Omental fat pad (tissue), 4 donors: Measurements from ENCODE around the gene SOCS6. TPM values are rescaled to one million over a fixed set of nuclear protein-coding genes. Genes with fewer than 3 reads are reported as not detected.
A peak's percentile ranks its signal among the peaks of the same experiment; 100 is the strongest.

Experiments
- ATAC-seq: fragments of 150-250 bp; one replicate; pipeline ENCODE4 v1.9.1; 2016; ENCODE audit warnings: mild to moderate bottlenecking, moderate library complexity; ENCODE audit not compliant: low FRiP score
- DNase-seq: peaks from one replicate; pipeline ENCODE4 v3.0.0-alpha.2; 2019; ENCODE audit warnings: low spot score
- CTCF ChIP-seq, 3 donors: fragments of 450-650 bp; IDR thresholded peaks; one replicate each; pipeline ENCODE4 v1.5.1; 2016 to 2017; ENCODE audit warnings: antibody characterized with exemption in 3 of 3, mild to moderate bottlenecking in 3 of 3, moderate library complexity in 2 of 3
- total RNA-seq, 4 donors: library from RNA; depleted of rRNA; stranded (reverse); fragments of >200 nt; gene quantifications; one replicate each; pipeline ENCODE4 v1.1.0, GENCODE V29; 2016

The SOCS6 gene
- total RNA-seq, 4 donors from 2014 or later: 14.7 to 21.1 (median 16.7) TPM

- ATAC-seq (peak; percentile 70), DNase-seq (no peak)
- no peak for TF ChIP-seq CTCF (IDR thresholded peaks at IDR 0.05)
Observed at GRCh38 chr18:70289351-70290312, 787 bp downstream of the SOCS6 start.

GRCh38 chr18:70290482-70291294 lies 1.8 kb downstream of the SOCS6 start:
- DNase-seq (no peak), ATAC-seq (no peak)
- TF ChIP-seq CTCF (IDR thresholded peaks at IDR 0.05): no peak

- no peak for TF ChIP-seq CTCF (IDR thresholded peaks at IDR 0.05)
- DNase-seq (no peak), ATAC-seq (no peak)
Observed at GRCh38 chr18:70291295-70291574, 2.4 kb downstream of the SOCS6 start.

- ATAC-seq (no peak), DNase-seq (no peak)
- no peak for TF ChIP-seq CTCF (IDR thresholded peaks at IDR 0.05)
Observed at GRCh38 chr18:70292628-70293027, 3.8 kb downstream of the SOCS6 start.

GRCh38 chr18:70293166-70293565 lies 4.3 kb downstream of the SOCS6 start:
- no peak for ATAC-seq

GRCh38 chr18:70294471-70295191 lies 5.8 kb downstream of the SOCS6 start:
- no peak for TF ChIP-seq CTCF (IDR thresholded peaks at IDR 0.05)
- ATAC-seq (no peak), DNase-seq (no peak)

More at GRCh38 chr18:70293166-70293565, 4.3 kb downstream of the SOCS6 start:
- TF ChIP-seq CTCF (IDR thresholded peaks at IDR 0.05): no peak
- DNase-seq: no peak
